IMR-90 (cell line): ENCODE measurements around the gene SIAH2. TPM values are rescaled to one million over a fixed set of nuclear protein-coding genes. Genes with fewer than 3 reads are reported as not detected.

Source experiments
- MAZ ChIP-seq: IDR thresholded peaks from 2 replicates; pipeline ENCODE4 v1.6.1; 2012; ENCODE audit warnings: low read depth, mild to moderate bottlenecking, low read length, improper control_type of control experiment, moderate library complexity, borderline replicate concordance
- MXI1 ChIP-seq: IDR thresholded peaks from 2 replicates; pipeline ENCODE4 v1.6.1; 2012; ENCODE audit warnings: low read depth, mild to moderate bottlenecking, low read length, moderate library complexity, borderline replicate concordance
- RFX5 ChIP-seq: IDR thresholded peaks from 2 replicates; pipeline ENCODE4 v1.8.0; 2012; ENCODE audit warnings: low read depth, mild to moderate bottlenecking, low read length, moderate library complexity
- polyA plus RNA-seq, 3 experiments: library from polyadenylated mRNA; depleted of rRNA; stranded (reverse); fragments of >200 nt; gene quantifications; 2 replicates each; pipeline ENCODE4 v1.2.3, GENCODE V29; 2012; ENCODE audit warnings: low replicate concordance in 1 of 3
- total RNA-seq: library from RNA; depleted of rRNA; stranded (reverse); fragments of >200 nt; gene quantifications from 2 replicates; pipeline ENCODE4 v1.2.3, GENCODE V29; 2012
- TF ChIP-seq, protein P1 (sequence below): conservative IDR thresholded peaks from 2 replicates; pipeline ENCODE4 v1.5.1; 2012; ENCODE audit warnings: mild to moderate bottlenecking, low read depth, low read length, improper control_type of control experiment

The SIAH2 gene
- total and polyA plus RNA-seq, 2 of the 4 experiments (the other 2 are of a cell fraction): 24.7 to 61.8 TPM

DNA sequence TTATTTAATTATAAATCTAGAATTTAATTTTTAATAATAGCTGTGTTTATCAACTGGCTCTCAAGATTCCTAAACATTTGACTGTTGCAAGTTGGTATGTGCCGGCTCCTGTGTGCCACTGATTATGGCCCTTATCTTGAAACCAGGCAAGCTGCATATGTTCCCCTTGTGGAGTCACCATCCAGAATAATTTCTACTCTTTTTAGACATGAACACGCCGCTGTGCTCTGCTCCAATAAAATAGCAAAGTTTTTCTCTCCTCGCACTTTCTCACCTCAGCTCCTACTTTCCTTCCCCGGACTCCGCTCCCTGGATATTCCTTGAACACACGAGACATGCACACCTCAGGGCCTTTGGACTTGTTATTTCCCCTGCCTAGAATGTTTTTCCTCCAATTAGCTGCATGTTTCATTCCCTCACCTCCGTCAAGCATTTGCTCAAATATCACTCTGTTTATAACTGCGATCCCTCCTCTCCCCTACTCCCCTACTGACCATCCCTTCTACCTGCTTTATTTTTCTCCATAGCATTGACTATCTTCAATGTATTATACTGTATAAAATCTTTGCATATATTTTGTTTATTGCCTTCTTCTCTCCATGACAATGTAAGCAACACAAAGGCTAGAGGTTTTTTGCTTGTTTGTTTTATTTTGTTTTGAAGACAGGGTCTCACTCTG is 33.1 kb downstream of the SIAH2 start (continued):
- TF ChIP-seq, protein P1, sequence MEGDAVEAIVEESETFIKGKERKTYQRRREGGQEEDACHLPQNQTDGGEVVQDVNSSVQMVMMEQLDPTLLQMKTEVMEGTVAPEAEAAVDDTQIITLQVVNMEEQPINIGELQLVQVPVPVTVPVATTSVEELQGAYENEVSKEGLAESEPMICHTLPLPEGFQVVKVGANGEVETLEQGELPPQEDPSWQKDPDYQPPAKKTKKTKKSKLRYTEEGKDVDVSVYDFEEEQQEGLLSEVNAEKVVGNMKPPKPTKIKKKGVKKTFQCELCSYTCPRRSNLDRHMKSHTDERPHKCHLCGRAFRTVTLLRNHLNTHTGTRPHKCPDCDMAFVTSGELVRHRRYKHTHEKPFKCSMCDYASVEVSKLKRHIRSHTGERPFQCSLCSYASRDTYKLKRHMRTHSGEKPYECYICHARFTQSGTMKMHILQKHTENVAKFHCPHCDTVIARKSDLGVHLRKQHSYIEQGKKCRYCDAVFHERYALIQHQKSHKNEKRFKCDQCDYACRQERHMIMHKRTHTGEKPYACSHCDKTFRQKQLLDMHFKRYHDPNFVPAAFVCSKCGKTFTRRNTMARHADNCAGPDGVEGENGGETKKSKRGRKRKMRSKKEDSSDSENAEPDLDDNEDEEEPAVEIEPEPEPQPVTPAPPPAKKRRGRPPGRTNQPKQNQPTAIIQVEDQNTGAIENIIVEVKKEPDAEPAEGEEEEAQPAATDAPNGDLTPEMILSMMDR: no peak
- TF ChIP-seq MXI1 (no peak), MAZ (no peak), RFX5 (no peak)
